Erythroblast (primary cell): ENCODE measurements around the gene MTURN.

Experiments used
- GATA1 ChIP-seq: IDR thresholded peaks from 2 replicates; pipeline ENCODE4 v1.6.1; 2011; ENCODE audit warnings: low read depth, mild to moderate bottlenecking, control low read depth, low read length, moderate library complexity
- POLR2A ChIP-seq: IDR thresholded peaks from 2 replicates; pipeline ENCODE4 v1.6.1; 2011; ENCODE audit warnings: mild to moderate bottlenecking, low read length

DNA sequence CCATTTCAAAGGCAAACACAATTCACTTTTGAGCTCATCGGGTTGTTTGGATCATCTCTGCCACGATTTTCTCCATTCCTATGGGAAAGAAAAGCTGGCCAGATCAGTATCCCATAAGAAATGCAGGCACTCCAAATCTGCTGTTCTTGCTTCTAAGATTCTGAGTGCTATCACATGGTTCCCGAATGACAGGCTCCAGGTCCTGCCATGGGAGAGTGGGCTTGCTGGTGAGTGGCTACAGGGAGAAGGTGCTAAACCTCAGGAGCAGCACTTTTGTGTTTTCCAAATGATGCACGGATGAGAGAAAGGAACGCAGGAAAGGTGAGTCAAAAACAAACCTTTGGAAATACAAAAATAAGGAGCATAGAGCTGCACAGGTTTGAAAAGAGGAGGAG is 32.1 kb downstream of the MTURN start:
- TF ChIP-seq POLR2A = no peak
- TF ChIP-seq GATA1 = no peak
